Activated T-cell treated with anti-CD3 and anti-CD28 coated beads, Interleukin-2, amount 50 U/mL, for 72 hours (primary cell): Measurements from ENCODE around the gene ADAM19. TPM values are rescaled to one million over a fixed set of nuclear protein-coding genes. Genes with fewer than 3 reads are reported as not detected.

Experiments
- ATAC-seq, 2 donors: fragments of 150-1000 bp; cut with Tn5 transposase; replicated peaks in 1 of 2; 2 replicates each; pipeline ENCODE4 v1.10.0; 2021; ENCODE audit warnings: moderate library complexity in 2 of 2, mild to moderate bottlenecking in 1 of 2
- DNase-seq, 2 donors: peaks; one replicate each; pipeline ENCODE4 v3.0.0; 2021 to 2022; ENCODE audit warnings: mixed read lengths in 1 of 2
- H3K27ac Mint-ChIP-seq: one replicate; pipeline ENCODE4 v1.8.0; 2022; ENCODE audit warnings: mild to moderate bottlenecking, moderate library complexity, mixed read lengths
- H3K27me3 Mint-ChIP-seq: one replicate; pipeline ENCODE4 v1.8.0; 2022; ENCODE audit warnings: low read depth, mixed read lengths
- H3K36me3 Mint-ChIP-seq, 2 donors: one replicate each; pipeline ENCODE4 v1.8.0; 2022; ENCODE audit warnings: mixed read lengths in 2 of 2, mild to moderate bottlenecking in 1 of 2; ENCODE audit not compliant: insufficient read depth in 2 of 2
- H3K4me1 Mint-ChIP-seq: one replicate; pipeline ENCODE4 v1.8.0; 2022; ENCODE audit warnings: low read depth, mixed read lengths
- H3K4me3 Mint-ChIP-seq, 2 donors: one replicate each; pipeline ENCODE4 v1.8.0; 2022; ENCODE audit warnings: mild to moderate bottlenecking in 2 of 2, mixed read lengths in 2 of 2, moderate library complexity in 2 of 2
- H3K9me3 Mint-ChIP-seq, 2 donors: one replicate each; pipeline ENCODE4 v1.8.0; 2022; ENCODE audit warnings: mixed read lengths in 2 of 2
- total RNA-seq, 2 donors: library from RNA; stranded (reverse); gene quantifications; one replicate each; pipeline ENCODE4 v1.2.3, GENCODE V29; 2022

The ADAM19 gene
- total RNA-seq, 2 donors from 2014 or later: 50.2 to 127 TPM

- ATAC-seq (no peak), DNase-seq (no peak)
- no peak overlapping the region for H3K27ac Mint-ChIP-seq
- H3K4me1 Mint-ChIP-seq: peaks cover 48% of the 10 kb centered on the region
- H3K4me3 Mint-ChIP-seq: peak overlapping the region; percentile 77 to 83
- H3K36me3 Mint-ChIP-seq: peaks cover 1 to 5% of the 10 kb centered on the region in 2 donors
- H3K27me3 Mint-ChIP-seq: peaks cover 33% of the 10 kb centered on the region
- no peaks in the 10 kb centered on the region for H3K9me3 Mint-ChIP-seq
These were observed 114.4 kb downstream of the ADAM19 start for GRCh38 chr5:157460921-157461792.

- Mint-ChIP-seq H3K4me1 (peaks cover 36% of the 10 kb centered on the region), H3K27ac (no peak within 1 kb of the TSS), H3K36me3 (peaks cover 0 to 5% of the 10 kb centered on the region in 2 donors), H3K9me3 (no peaks in the 10 kb centered on the region), H3K27me3 (peaks cover 30% of the 10 kb centered on the region), H3K4me3 (peak within 1 kb of the TSS; percentile 77 to 83)
- ATAC-seq (peak; percentile 14 to 37), DNase-seq (peak; percentile 62 to 65)
These were observed 115.6 kb downstream of the ADAM19 start, which contains the start of gene NIPAL4 for GRCh38 chr5:157459715-157460599. Gene NIPAL4, plus strand, starts transcription at chr5:157460213. Its CDS starts 108 bp downstream, at chr5:157460321.

- no peaks in the 10 kb centered on the region for H3K9me3 Mint-ChIP-seq
- DNase-seq (no peak), ATAC-seq (no peak)
- H3K4me1 Mint-ChIP-seq: peaks cover 25% of the 10 kb centered on the region
- H3K27ac Mint-ChIP-seq: no peak overlapping the region
- H3K36me3 Mint-ChIP-seq: peaks cover 0 to 2% of the 10 kb centered on the region in 2 donors
- no peak overlapping the region for H3K4me3 Mint-ChIP-seq
- peaks cover 40% of the 10 kb centered on the region for H3K27me3 Mint-ChIP-seq
These were observed 116.7 kb downstream of the ADAM19 start for GRCh38 chr5:157458835-157459234.

DNA sequence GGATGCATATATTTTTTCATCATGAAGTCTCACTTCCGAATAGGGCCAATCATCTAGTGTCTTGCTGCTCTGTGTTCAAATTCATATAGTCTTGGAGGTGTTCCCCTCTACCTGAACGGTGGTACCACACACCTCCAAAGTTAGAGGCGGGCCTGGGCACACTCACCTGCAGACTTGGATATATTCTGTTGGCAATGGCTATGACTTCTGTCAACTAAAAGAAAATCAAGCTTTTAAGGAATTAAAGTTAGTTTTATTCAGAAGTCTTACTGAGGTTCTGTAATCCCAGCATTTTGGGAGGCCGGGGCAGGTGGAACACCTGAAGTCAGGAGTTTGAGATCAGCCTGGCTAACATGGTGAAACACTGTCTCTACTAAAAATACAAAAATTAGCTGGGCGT is 118.2 kb downstream of the ADAM19 start:
- peaks cover 17% of the 10 kb centered on the region for H3K4me1 Mint-ChIP-seq
- no peak overlapping the region for H3K27ac Mint-ChIP-seq
- peaks cover 40% of the 10 kb centered on the region for H3K27me3 Mint-ChIP-seq
- no peak for ATAC-seq
- no peaks in the 10 kb centered on the region for H3K36me3 Mint-ChIP-seq
- H3K4me3 Mint-ChIP-seq: no peak overlapping the region
- no peaks in the 10 kb centered on the region for H3K9me3 Mint-ChIP-seq
- no peak for DNase-seq

DNA sequence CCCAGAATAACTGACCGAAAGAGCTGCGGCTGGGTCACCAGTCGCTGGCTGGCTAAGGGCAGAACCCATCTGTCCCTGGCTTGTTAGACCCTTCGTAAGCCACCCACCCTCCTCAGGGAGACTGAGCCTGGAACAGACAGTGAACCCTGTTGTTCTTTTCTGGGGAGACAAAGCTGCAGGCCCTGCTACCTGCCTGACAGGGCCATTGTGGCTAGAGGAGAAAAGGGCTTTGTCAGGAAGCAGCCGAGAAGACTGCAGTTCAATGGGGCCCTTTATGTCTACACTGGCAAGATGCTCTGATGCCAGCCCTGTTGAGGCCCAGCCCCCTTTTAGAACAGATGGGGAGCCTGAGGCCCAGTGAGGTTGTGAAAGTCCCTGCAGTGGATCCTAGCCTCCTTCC is 119.3 kb downstream of the ADAM19 start:
- ATAC-seq (no peak), DNase-seq (no peak)
- Mint-ChIP-seq H3K27me3 (peaks cover 33% of the 10 kb centered on the region), H3K27ac (no peak overlapping the region), H3K4me1 (peaks cover 15% of the 10 kb centered on the region), H3K9me3 (no peaks in the 10 kb centered on the region), H3K36me3 (no peaks in the 10 kb centered on the region), H3K4me3 (no peak overlapping the region)

DNA sequence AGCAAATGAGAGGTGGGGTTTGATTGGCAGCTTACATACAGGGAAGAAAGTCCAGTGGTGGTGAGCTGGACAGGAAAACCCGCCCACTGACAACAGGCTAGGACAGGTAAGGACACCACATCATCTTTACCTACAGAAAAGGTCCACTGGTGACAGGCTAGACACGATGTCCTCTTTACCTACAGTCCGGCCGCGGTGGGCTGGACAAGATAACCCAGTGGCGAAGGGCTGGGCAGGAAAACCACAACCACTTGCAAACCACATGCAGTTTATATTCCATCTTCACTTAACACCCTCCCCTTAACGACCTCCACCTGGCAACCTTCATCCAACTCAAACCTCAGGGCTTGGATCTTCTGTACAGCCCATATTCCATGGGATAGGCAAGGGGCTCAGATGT is 120.5 kb downstream of the ADAM19 start:
- ATAC-seq (no peak), DNase-seq (no peak)
- Mint-ChIP-seq H3K27me3 (peaks cover 23% of the 10 kb centered on the region), H3K36me3 (no peaks in the 10 kb centered on the region), H3K4me1 (peaks cover 5% of the 10 kb centered on the region), H3K27ac (no peak overlapping the region), H3K9me3 (no peaks in the 10 kb centered on the region), H3K4me3 (no peak overlapping the region)

GRCh38 chr5:157454273-157454672 is 121.3 kb downstream of the ADAM19 start:
- DNase-seq: no peak
- Mint-ChIP-seq H3K4me3 (no peak overlapping the region), H3K27ac (no peak overlapping the region), H3K4me1 (peaks cover 1% of the 10 kb centered on the region), H3K36me3 (no peaks in the 10 kb centered on the region), H3K9me3 (no peaks in the 10 kb centered on the region), H3K27me3 (peaks cover 17% of the 10 kb centered on the region)
- ATAC-seq: no peak

DNA sequence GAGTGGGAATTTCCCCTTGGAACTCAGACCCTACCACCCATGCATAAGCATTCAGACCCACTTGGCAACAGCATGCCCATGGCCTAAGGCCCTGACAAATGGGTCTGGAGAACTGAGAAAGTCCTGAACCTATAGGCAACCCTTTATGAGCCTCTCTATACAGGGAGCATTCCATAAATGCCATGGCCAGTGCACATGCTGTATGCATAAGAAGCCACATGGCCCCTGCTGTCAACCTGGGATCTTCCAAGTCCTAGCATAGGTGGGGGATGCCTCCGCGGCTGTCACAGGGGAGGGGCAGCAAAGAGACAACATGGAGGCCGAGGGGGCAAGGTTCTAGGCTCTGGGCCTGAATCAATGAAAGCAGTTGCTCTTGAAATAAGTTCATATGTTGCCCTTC is 123.8 kb downstream of the ADAM19 start:
- H3K27ac Mint-ChIP-seq: no peak overlapping the region
- no peaks in the 10 kb centered on the region for H3K9me3 Mint-ChIP-seq
- H3K27me3 Mint-ChIP-seq: peaks cover 11% of the 10 kb centered on the region
- H3K4me3 Mint-ChIP-seq: no peak overlapping the region
- ATAC-seq: no peak
- no peak for DNase-seq
- no peaks in the 10 kb centered on the region for H3K4me1 Mint-ChIP-seq
- no peaks in the 10 kb centered on the region for H3K36me3 Mint-ChIP-seq

- Mint-ChIP-seq H3K27me3 (peaks cover 11% of the 10 kb centered on the region), H3K4me1 (no peaks in the 10 kb centered on the region), H3K27ac (no peak overlapping the region), H3K9me3 (no peaks in the 10 kb centered on the region), H3K4me3 (no peak overlapping the region), H3K36me3 (no peaks in the 10 kb centered on the region)
- ATAC-seq: no peak
- DNase-seq: no peak
These were observed 125.6 kb downstream of the ADAM19 start for GRCh38 chr5:157450024-157450423.

DNA sequence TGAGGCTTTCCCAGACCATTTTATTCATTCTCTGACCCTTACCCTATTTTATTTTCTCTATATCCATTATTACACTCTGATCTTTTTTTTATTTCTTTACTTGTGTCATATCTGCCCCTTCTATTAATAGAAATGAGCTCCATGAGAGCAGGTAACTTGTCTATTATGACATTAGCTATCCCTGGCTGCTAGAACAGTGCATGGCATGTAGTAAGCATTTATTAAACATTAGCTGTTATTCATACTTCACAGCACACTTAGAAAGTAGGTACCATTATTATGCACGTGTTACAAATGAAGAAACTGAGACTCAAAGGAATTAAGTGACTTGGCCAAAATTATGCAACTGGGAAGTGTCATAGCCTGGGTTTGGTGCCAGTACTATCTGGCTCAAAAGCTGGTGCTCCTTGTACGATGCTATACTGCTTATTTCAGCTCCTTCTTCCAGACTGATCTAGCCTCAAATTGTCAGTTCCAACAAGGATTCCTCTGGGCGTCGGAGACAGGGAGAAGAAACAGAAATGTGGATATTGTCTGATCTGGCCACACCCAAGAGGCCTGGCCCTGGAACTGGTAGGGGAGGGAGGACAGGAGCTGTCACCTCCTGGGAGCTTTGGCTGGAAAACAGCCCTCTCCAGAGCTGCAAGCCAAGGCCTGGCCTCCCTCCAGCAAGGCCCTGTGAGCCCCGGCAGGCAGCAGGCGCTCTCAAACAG is 126.4 kb downstream of the ADAM19 start:
- Mint-ChIP-seq H3K36me3 (no peaks in the 10 kb centered on the region), H3K27ac (no peak overlapping the region)

DNA sequence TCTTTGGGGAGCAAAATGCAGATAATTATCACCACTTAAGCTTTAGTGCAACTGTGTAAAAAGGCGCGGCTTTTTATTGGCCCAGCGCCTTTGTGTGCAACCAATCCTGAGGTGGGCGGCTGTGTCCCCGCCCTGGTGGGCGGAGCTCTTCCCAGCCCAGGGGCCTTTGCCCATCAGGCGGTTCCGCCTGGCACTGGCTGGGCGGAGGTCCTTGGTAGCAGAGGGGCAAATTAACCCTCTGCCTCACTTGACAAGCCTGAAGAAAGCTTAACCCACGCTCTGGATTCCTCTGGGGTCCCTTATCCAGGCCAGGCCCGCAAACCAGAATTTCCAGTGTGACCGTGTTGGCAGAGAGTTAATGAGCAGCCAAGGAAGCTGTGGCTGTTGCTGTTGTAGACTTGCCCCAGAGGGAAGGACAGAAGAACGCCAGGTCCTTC is 128.4 kb downstream of the ADAM19 start:
- Mint-ChIP-seq H3K4me3 (no peak overlapping the region), H3K9me3 (no peaks in the 10 kb centered on the region), H3K36me3 (no peaks in the 10 kb centered on the region), H3K4me1 (no peaks in the 10 kb centered on the region), H3K27ac (no peak overlapping the region), H3K27me3 (no peaks in the 10 kb centered on the region)
- DNase-seq: no peak
- no peak for ATAC-seq

More for the DNA sequence above, 126.4 kb downstream of the ADAM19 start:
- Mint-ChIP-seq H3K4me1 (no peaks in the 10 kb centered on the region), H3K9me3 (no peaks in the 10 kb centered on the region), H3K4me3 (no peak overlapping the region), H3K27me3 (peaks cover 2% of the 10 kb centered on the region)
- DNase-seq (no peak), ATAC-seq (no peak)

GRCh38 chr5:157446412-157446935 is 129.1 kb downstream of the ADAM19 start:
- H3K9me3 Mint-ChIP-seq: no peaks in the 10 kb centered on the region
- H3K4me1 Mint-ChIP-seq: no peaks in the 10 kb centered on the region
- no peak overlapping the region for H3K4me3 Mint-ChIP-seq
- ATAC-seq: no peak
- no peak overlapping the region for H3K27ac Mint-ChIP-seq
- DNase-seq: no peak
- H3K36me3 Mint-ChIP-seq: no peaks in the 10 kb centered on the region
- H3K27me3 Mint-ChIP-seq: no peaks in the 10 kb centered on the region
